ENCODE measurements around the gene BCDIN3D.
A peak's percentile ranks its signal among the peaks of the same experiment; 100 is the strongest.
"Not testable (repeated sequence)": the region's sequence is repeated elsewhere in the genome, so short reads cannot be mapped to it uniquely, and the experiment has no call there.

Gene BCDIN3D

GRCh38 chr12:49855890-49856289 is 13.0 kb upstream of the BCDIN3D start:
- DNase-seq: not testable (repeated sequence)

GRCh38 chr12:49854976-49855375 is 12.1 kb upstream of the BCDIN3D start:
- DNase-seq: no peak

- no peak for DNase-seq
Observed at GRCh38 chr12:49853671-49854070, 10.8 kb upstream of the BCDIN3D start.

GRCh38 chr12:49847161-49847560 is 4.3 kb upstream of the BCDIN3D start:
- DNase-seq: no peak

GRCh38 chr12:49846032-49846431 is 3.1 kb upstream of the BCDIN3D start:
- no peak for DNase-seq

GRCh38 chr12:49843876-49844437 is 1.1 kb upstream of the BCDIN3D start:
- no peak for DNase-seq

- no peak for DNase-seq
Observed at GRCh38 chr12:49843411-49843810, 505 bp upstream of the BCDIN3D start.

- no peak for DNase-seq
Observed at GRCh38 chr12:49838973-49839633, 3.8 kb downstream of the BCDIN3D start.

GRCh38 chr12:49832836-49833421 is 10.0 kb downstream of the BCDIN3D start:
- DNase-seq: no peak

GRCh38 chr12:49831717-49832116 is 11.2 kb downstream of the BCDIN3D start:
- DNase-seq: no peak

GRCh38 chr12:49828133-49829091 is 14.5 kb downstream of the BCDIN3D start, which contains the start of gene NCKAP5L:
Gene NCKAP5L (minus strand): TSS chr12:49828413. CDS start chr12:49804044, 24,369 bp downstream.
- DNase-seq: peak; percentile 97

GRCh38 chr12:49827401-49828099 is 15.4 kb downstream of the BCDIN3D start:
- peak; percentile 80 for DNase-seq

- DNase-seq: no peak
Observed at GRCh38 chr12:49827051-49827400, 15.9 kb downstream of the BCDIN3D start.

GRCh38 chr12:49825971-49826421 is 16.9 kb downstream of the BCDIN3D start:
- DNase-seq: no peak

- DNase-seq: no peak
Observed at GRCh38 chr12:49825360-49825970, 17.4 kb downstream of the BCDIN3D start.

GRCh38 chr12:49824895-49825294 is 18.0 kb downstream of the BCDIN3D start:
- no peak for DNase-seq

- no peak for DNase-seq
Observed at GRCh38 chr12:49824416-49824815, 18.5 kb downstream of the BCDIN3D start.

GRCh38 chr12:49823951-49824350 is 19.0 kb downstream of the BCDIN3D start:
- no peak for DNase-seq

- DNase-seq: no peak
Observed at GRCh38 chr12:49823350-49823749, 19.6 kb downstream of the BCDIN3D start.

GRCh38 chr12:49821373-49822287 is 21.3 kb downstream of the BCDIN3D start:
- no peak for DNase-seq

- DNase-seq: no peak
Observed at GRCh38 chr12:49819786-49820185, 23.1 kb downstream of the BCDIN3D start.

Measured in activated effector memory CD4-positive, alpha-beta T cell treated with anti-CD3 and anti-CD28 coated beads, Interleukin-2, amount 50 U/mL, for 16 hours (primary cell).